ENCODE results near the gene HBEGF.

DNA sequence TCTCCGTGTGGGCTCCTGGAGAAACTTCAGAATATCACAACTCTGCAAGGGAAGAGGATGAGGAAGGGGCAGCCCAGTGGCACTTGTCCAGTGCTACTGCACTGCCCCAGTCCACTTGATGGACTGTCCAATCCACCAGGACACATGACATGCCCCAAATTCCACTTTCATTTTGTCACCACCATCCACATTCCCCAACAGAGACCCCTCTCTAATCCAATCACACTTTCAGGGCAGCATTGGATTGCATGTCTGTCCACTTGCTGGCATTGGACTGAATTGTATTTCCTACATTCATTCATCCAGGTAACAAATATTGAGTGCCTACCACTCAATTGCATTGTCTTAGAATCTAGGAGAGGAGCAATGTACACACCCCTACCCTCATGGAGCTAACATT lies 14.8 kb downstream of the HBEGF start:
- TF ChIP-seq, protein P1, sequence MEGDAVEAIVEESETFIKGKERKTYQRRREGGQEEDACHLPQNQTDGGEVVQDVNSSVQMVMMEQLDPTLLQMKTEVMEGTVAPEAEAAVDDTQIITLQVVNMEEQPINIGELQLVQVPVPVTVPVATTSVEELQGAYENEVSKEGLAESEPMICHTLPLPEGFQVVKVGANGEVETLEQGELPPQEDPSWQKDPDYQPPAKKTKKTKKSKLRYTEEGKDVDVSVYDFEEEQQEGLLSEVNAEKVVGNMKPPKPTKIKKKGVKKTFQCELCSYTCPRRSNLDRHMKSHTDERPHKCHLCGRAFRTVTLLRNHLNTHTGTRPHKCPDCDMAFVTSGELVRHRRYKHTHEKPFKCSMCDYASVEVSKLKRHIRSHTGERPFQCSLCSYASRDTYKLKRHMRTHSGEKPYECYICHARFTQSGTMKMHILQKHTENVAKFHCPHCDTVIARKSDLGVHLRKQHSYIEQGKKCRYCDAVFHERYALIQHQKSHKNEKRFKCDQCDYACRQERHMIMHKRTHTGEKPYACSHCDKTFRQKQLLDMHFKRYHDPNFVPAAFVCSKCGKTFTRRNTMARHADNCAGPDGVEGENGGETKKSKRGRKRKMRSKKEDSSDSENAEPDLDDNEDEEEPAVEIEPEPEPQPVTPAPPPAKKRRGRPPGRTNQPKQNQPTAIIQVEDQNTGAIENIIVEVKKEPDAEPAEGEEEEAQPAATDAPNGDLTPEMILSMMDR (IDR thresholded peaks at IDR 0.05): no peak
- TF ChIP-seq EZH2 (IDR thresholded peaks at IDR 0.05): no peak
- no peak for TF ChIP-seq EZH2phosphoT487 (IDR thresholded peaks at IDR 0.05)
